Nephron (organoid): ENCODE measurements around the gene ADAMTSL1.

Experiments
- H3K27ac Mint-ChIP-seq, 3 experiments: 2 replicates each; pipeline ENCODE4 v1.8.0; 2020; ENCODE audit warnings: mixed read lengths in 3 of 3, mild to moderate bottlenecking in 2 of 3, moderate library complexity in 1 of 3
- H3K27me3 Mint-ChIP-seq: 2 replicates; pipeline ENCODE4 v1.8.0; 2021; ENCODE audit warnings: low read depth, mild to moderate bottlenecking, moderate library complexity, mixed read lengths
- H3K36me3 Mint-ChIP-seq: 2 replicates; pipeline ENCODE4 v1.8.0; 2020; ENCODE audit warnings: low read depth, mixed read lengths
- H3K4me1 Mint-ChIP-seq: 2 replicates; pipeline ENCODE4 v1.8.0; 2020; ENCODE audit warnings: mixed read lengths
- H3K4me3 Mint-ChIP-seq, 3 experiments: 2 replicates each; pipeline ENCODE4 v1.8.0; 2020; ENCODE audit warnings: mild to moderate bottlenecking in 3 of 3, mixed read lengths in 3 of 3, moderate library complexity in 2 of 3
- H3K9me3 Mint-ChIP-seq: 2 replicates; pipeline ENCODE4 v1.8.0; 2020; ENCODE audit warnings: mixed read lengths
- CTCF ChIP-seq, 3 experiments: fragments of 200-600 bp; sonication (generic); IDR thresholded peaks; one replicate each; pipeline ENCODE4 v1.5.0; 2021; ENCODE audit warnings: antibody characterized with exemption in 3 of 3; ENCODE audit not compliant: unreplicated experiment in 3 of 3

ADAMTSL1 gene

GRCh38 chr9:18550286-18550685 lies 76.3 kb downstream of the ADAMTSL1 start:
- no peak overlapping the region for H3K4me3 Mint-ChIP-seq
- H3K27me3 Mint-ChIP-seq = no peaks in the 10 kb centered on the region
- peaks cover 18% of the 10 kb centered on the region for H3K36me3 Mint-ChIP-seq
- H3K4me1 Mint-ChIP-seq = peaks cover 16% of the 10 kb centered on the region
- no peak for TF ChIP-seq CTCF (IDR thresholded peaks at IDR 0.05; ENCODE audit: unreplicated experiment in 3 of 3)
- peaks cover 19% of the 10 kb centered on the region for H3K9me3 Mint-ChIP-seq
- peak overlapping the region in 1 of 3 experiments; percentile 40 for H3K27ac Mint-ChIP-seq

GRCh38 chr9:18554244-18554643 lies 80.3 kb downstream of the ADAMTSL1 start:
- peaks cover 31% of the 10 kb centered on the region for H3K9me3 Mint-ChIP-seq
- H3K27me3 Mint-ChIP-seq = no peaks in the 10 kb centered on the region
- H3K4me3 Mint-ChIP-seq = no peak overlapping the region
- TF ChIP-seq CTCF (IDR thresholded peaks at IDR 0.05; ENCODE audit: unreplicated experiment in 3 of 3) = no peak
- peaks cover 30% of the 10 kb centered on the region for H3K36me3 Mint-ChIP-seq
- H3K27ac Mint-ChIP-seq = peak overlapping the region in 1 of 3 experiments; percentile 27
- peaks cover 10% of the 10 kb centered on the region for H3K4me1 Mint-ChIP-seq

GRCh38 chr9:18555105-18555883 lies 81.3 kb downstream of the ADAMTSL1 start:
- H3K9me3 Mint-ChIP-seq = peaks cover 40% of the 10 kb centered on the region
- peaks cover 10% of the 10 kb centered on the region for H3K4me1 Mint-ChIP-seq
- peaks cover 32% of the 10 kb centered on the region for H3K36me3 Mint-ChIP-seq

GRCh38 chr9:18564018-18564880 lies 90.3 kb downstream of the ADAMTSL1 start:
- Mint-ChIP-seq H3K4me1 (peaks cover 32% of the 10 kb centered on the region), H3K36me3 (peaks cover 32% of the 10 kb centered on the region), H3K27ac (peak overlapping the region; percentile 10 to 73 (median 69)), H3K4me3 (no peak overlapping the region), H3K27me3 (no peaks in the 10 kb centered on the region), H3K9me3 (peaks cover 36% of the 10 kb centered on the region)
- no peak for TF ChIP-seq CTCF (IDR thresholded peaks at IDR 0.05; ENCODE audit: unreplicated experiment in 3 of 3)

More at GRCh38 chr9:18555105-18555883, 81.3 kb downstream of the ADAMTSL1 start:
- H3K4me3 Mint-ChIP-seq = no peak overlapping the region
- no peak for TF ChIP-seq CTCF (IDR thresholded peaks at IDR 0.05; ENCODE audit: unreplicated experiment in 3 of 3)
- H3K27ac Mint-ChIP-seq = peak overlapping the region; percentile 62 to 90 (median 86)
- no peaks in the 10 kb centered on the region for H3K27me3 Mint-ChIP-seq

- Mint-ChIP-seq H3K27me3 (no peaks in the 10 kb centered on the region), H3K27ac (peak overlapping the region in 2 of 3 experiments; percentile 45 to 65), H3K4me1 (peaks cover 38% of the 10 kb centered on the region)
Observed at GRCh38 chr9:18566121-18566520, 92.2 kb downstream of the ADAMTSL1 start.

More at GRCh38 chr9:18566121-18566520, 92.2 kb downstream of the ADAMTSL1 start:
- peaks cover 19% of the 10 kb centered on the region for H3K9me3 Mint-ChIP-seq
- no peak for TF ChIP-seq CTCF (IDR thresholded peaks at IDR 0.05; ENCODE audit: unreplicated experiment in 3 of 3)
- H3K4me3 Mint-ChIP-seq = no peak overlapping the region
- peaks cover 16% of the 10 kb centered on the region for H3K36me3 Mint-ChIP-seq
